ENCODE data around the gene TTLL12.
A peak's percentile ranks its signal among the peaks of the same experiment; 100 is the strongest.
"Not testable (repeated sequence)": the region's sequence is repeated elsewhere in the genome, so short reads cannot be mapped to it uniquely, and the experiment has no call there.

TTLL12 gene

DNA sequence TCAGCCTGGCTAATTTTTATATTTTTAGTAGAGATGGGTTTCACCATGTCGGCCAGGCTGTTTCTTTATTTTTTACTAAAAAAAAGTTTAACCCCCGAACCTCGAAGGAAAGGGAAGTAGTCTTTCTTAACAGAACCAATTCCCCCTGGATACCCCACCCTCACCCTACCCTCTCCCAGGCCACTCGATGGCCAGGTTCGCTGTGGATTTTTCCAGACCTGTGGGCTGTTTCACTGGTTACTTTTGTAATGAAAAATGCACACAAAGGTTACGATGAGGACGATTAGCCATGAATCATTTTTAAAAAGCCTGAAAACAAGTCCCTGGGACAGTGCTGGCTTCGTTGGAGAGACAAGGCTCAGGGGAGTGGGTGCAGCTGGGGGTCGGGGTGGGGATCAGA, 33.0 kb downstream of the TTLL12 start:
- DNase-seq (ENCODE audit: low read depth in 2 of 2), result no peak

DNA sequence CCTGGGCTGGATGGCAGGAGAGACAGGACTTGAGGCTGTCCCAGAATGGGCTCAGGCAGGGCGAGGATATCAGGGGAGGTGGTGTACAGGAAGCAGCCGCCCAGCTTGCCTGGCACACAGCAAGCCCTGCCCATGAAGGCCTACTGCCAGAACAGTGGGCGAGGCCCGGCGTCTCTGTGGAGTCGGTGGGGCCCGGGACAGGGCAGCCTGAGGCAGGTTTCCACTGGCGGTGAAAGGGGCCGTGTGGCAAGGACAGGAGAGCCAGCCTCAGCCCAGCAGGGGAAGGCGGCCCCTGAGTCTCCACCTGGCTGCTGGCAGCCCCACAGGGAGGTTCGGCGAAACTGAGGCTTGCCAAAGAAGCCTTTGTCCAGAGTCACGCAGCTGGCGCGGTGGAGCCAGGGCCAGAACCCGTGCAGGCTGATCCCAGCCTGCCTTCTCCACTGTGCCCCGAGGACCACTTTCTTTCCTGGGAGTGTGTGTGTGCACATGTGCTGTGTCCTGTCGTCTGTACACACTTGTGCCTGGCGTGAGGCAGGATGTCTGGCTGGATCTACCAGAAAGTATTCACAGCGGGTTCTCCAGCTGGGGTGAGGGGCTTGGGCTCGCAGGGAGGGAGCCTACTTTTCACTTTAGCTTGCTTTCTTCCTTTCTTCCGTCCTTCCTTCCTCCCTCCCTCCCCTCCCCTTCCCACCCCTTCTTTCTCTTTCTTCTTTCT, 34.4 kb downstream of the TTLL12 start:
- peak; percentile 17 to 34 for DNase-seq (ENCODE audit: low read depth in 2 of 2)

DNA sequence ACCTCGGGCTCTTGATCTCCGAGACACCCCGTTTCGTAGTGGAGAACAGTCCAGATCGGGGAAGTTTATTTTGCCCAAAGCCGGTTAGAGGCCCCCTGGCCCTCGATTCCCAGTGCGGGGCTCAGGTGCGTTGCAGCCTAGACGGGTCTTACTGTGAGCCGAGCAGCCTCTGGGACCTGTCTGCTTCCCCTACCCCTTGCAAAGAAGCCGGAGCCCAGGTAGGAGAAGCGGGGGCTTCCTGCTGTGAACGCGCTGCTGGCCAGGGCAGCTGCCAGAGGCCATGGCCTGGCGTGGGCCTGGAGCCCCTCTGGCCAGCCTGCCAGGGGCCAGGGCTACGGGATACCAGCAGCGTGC, 35.0 kb downstream of the TTLL12 start:
- DNase-seq (ENCODE audit: low read depth in 2 of 2), result no peak

DNA sequence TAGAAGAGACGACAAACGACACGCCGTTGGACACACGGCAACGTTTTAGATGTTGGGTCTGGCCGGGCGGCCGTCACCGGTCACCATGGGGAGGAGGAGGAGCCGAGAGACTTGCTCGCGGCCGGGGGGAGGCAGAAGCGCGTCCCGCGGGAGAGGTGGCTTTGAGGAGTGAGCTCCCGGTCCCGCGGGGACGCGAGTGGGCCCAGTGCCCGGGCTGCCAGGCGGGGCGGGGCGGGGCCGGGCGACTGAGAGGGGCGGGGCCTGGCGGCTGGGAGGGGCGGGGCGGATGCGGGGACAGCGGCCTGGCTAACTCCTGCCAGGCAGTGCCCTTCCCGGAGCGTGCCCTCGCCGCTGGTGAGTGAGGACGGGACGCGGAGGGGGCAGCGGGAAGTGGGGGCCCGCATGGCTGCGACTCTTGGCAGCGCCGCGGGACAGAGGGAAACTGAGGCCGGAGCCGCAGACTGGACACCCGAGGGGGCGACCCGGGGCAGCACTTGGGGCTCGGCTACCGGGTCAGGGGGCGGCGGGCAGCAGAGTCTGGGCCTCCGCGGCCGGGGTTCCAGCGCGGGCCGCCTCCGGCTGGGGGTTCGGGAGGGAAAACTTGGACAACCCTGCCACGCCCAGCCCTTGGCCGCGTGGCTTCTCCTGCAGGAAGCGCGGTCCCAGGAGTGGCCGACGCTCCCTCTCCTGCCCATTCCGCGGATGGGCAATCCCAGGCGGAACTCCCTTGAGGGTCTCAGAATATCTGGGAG, 35.5 kb downstream of the TTLL12 start, which contains the start of gene TSPO:
Gene TSPO, plus strand, starts transcription at position 309 of the 752 bp plus-strand sequence. CDS start 7,680 bp downstream, outside the sequence.
- DNase-seq (ENCODE audit: low read depth in 2 of 2), result peak in 1 of 2 donors; percentile 29

- no peak for DNase-seq (ENCODE audit: low read depth in 2 of 2)
Measured at GRCh38 chr22:43150731-43151206, 36.2 kb downstream of the TTLL12 start.

- DNase-seq (ENCODE audit: low read depth in 2 of 2), result no peak
Measured at GRCh38 chr22:43148581-43148980, 38.4 kb downstream of the TTLL12 start.

DNA sequence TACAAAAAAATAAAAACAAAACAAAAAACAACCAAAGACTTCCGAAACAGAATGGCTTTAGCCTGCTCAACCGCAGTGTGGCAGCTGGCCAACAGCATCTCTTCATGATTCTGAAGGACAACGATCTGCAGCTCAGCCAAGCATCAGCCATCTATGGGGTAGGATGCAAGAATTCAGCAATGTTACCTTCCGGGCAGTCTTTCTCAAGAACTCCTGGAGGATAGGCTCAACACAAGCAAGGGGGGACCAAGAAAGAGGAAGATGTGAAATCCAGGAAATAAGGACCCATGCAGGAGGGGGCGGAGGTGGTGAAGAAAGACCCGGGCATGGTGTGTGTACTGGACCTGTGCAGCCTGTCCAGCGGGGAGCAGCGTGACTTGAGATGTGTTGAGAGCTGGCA, 39.1 kb downstream of the TTLL12 start:
- DNase-seq (ENCODE audit: low read depth in 2 of 2), result no peak

DNA sequence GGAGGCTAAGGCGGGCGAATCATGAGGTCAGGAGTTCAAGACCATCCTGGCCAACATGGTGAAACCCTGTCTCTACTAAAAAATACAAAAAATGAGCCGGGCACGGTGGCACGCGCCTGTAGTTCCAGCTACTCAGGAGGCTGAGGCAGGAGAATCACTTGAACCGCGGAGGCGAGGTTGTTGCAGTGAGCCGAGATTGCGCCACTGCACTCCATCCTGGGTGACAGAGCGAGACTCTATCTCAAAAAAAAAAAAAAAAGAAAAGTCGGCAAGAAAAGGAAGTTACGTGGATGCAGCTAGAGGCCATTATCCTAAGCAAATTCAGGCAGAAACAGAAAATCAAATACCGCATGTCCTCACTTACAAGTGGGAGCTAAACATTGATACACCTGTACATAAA, 40.6 kb downstream of the TTLL12 start:
- DNase-seq (ENCODE audit: low read depth in 2 of 2), result not testable (repeated sequence)

GRCh38 chr22:43145371-43145770, 41.6 kb downstream of the TTLL12 start:
- not testable (repeated sequence) for DNase-seq (ENCODE audit: low read depth in 2 of 2)

DNA sequence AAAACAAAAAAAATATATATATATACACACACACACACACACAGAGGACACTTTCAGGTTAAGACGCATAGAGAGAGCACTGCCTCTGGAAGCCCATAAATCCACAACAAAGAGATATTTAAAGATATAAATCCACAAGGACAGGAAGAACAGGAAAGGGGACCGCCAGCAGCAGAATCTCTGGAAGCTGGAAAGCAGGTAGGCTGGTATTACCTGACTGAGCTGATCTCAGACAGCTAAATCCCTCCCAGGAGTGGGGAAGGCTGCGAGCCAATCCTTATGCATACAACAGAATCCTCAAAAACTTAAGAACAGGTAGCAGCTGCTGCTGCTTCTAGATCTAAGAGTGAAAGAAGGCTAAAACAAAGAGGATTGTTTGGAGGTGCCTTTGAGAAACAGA, 42.0 kb downstream of the TTLL12 start:
- DNase-seq (ENCODE audit: low read depth in 2 of 2), result no peak

DNA sequence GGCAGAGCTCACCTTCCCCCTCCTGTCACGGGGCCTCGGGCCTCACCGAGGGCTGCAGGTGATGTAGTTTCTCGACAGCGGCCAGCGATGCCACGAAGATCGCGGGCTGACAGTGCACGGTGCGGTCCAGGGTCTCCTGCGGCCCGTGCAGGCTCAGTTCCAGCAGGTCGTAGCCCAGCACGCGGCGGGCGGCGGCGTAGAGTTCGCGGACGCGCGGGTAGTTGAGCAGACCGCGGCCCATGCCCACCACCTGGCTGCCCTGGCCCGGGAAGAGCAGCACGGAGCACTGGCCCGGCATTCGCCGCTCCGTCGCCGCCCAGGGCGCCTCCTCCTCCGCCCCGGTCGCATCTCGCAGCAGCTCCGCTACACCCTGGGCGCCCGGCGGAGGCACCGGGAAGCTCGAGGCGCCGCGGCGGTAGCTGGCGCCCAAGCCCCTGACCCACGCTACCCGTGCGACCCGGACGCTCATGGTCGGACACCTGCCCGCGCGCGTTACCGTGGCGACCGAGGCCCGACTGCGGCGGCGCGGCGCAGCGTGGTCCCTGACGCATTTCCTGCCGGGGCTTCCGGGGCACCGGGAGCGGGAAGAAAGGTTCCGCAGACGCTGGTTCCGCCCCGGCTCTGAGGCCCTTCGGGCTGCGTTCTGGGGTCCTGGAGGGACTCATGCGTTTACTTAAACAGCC, 43.9 kb downstream of the TTLL12 start, which contains the start of gene MCAT:
Gene MCAT, minus strand, starts transcription at position 519 of the 683 bp plus-strand sequence. Its CDS starts 50 bp downstream, at position 469.
- DNase-seq (ENCODE audit: low read depth in 2 of 2), result peak; percentile 49 to 66

- DNase-seq (ENCODE audit: low read depth in 2 of 2), result no peak
Measured at GRCh38 chr22:43136801-43137200, 50.1 kb downstream of the TTLL12 start.

DNA sequence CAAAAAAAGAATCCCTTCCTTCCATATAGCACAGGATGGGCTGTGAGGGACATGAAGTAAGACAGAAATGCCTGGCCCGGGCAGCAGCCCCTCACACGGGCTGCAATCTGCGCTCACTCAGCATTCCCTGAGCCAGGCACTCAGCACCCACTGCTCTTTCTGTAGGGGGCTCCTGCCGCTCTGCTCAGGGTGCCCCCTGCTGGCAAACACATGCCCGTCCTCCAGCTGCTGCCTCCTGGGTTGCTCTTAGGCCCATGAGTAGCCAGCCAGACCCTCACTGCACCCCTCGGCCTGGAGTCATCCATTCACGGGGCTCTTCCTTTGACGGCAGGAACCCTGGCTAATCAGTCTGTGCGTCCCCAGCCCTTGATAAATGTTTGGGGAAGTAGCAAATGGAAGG, 50.7 kb downstream of the TTLL12 start:
- DNase-seq (ENCODE audit: low read depth in 2 of 2), result no peak

DNA sequence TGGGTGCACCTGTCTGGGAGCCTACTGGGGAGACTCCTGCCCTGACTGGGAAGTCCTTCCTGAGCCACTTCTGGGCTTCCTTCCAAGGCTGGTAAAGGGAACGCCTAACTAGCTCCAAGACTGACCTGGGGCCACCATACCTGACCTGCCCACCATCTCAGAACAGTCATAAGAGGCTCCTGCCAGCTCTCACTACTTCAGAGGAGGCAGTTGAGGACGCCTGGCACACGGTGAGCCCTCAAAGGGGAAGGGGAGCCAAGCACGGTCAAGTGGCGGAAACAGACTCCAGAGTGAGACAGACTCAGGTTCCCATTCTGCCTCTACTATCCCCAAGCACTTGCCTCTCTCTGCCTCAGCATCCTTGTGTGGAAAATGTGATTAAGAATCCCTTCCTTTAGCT, 51.4 kb downstream of the TTLL12 start:
- no peak for DNase-seq (ENCODE audit: low read depth in 2 of 2)

GRCh38 chr22:43134553-43134952, 52.4 kb downstream of the TTLL12 start:
- no peak for DNase-seq (ENCODE audit: low read depth in 2 of 2)

DNA sequence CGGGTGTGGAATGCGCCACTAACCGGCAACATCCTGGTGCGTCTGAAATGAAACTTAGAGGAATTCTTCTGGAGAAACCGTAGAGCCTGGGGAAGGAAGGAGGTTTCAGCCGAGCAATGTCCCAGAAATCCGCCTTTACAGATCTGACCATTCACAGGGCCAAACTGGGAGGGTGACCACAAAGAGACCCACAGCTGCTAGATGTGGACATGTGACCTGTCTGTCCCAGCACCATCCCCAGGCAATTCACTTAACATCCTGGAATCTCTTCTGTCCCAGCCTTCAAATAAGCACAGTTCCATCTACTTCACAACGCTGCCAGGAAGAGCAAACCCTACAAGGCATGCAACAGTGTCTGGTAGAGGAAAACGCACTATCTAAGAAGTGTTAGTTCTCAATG, 53.5 kb downstream of the TTLL12 start:
- no peak for DNase-seq (ENCODE audit: low read depth in 2 of 2)

GRCh38 chr22:43131773-43132501, 55.0 kb downstream of the TTLL12 start:
- DNase-seq (ENCODE audit: low read depth in 2 of 2), result no peak

DNA sequence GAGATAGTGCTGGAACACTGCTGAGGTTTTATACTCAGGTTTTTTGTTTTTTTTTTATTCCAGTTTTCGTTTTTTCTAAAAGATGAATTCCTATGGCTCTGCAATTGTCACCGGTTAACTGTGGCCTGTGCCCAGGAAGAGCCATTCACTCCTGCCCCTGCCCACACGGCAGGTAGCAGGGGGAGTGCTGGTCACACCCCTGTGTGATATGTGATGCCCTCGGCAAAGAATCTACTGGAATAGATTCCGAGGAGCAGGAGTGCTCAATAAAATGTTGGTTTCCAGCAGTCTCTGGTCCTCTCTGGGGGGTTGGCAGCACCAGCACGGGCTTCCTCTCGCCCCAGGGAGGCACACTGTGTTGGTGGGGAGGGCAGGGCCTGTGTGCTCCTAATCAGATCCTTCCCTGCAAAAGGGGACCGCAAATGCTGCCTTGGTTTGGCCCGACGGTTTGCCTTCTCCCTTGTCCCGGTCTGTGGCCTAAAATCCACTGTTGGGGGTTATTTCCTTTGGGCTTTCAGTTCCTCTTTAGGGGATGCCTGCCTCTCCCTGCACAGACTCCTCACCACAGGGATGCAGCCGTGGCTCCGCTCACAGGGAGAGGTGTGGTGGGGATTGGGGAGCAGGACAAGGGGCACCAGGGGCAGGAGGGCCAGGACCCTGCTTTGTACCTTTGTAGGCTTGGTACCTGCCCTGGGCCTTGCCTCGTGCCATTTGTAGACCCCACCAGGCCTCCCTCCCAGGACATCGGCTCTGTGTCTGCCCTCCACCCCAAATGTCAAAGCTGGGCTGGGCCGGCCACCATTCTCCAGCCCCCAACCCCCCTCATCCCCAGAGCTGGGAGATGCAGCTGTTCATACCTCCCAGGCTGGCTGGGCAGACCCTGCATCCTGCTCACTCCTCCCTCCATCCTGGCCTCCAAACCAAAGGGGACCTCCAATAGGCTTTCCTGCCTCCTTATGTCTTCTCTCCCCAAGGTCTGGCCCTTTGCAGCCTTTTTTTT, 57.2 kb downstream of the TTLL12 start:
- DNase-seq (ENCODE audit: low read depth in 2 of 2), result no peak

- DNase-seq (ENCODE audit: low read depth in 2 of 2), result no peak
Measured at GRCh38 chr22:43128928-43129424, 58.0 kb downstream of the TTLL12 start.

GRCh38 chr22:43128116-43128515, 58.8 kb downstream of the TTLL12 start:
- DNase-seq (ENCODE audit: low read depth in 2 of 2), result no peak
